Testis (tissue), 2 donors: ENCODE data around the gene COA6.

Experiments
- POLR2A ChIP-seq: fragments of 450-650 bp; IDR thresholded peaks from one replicate; pipeline ENCODE4 v1.6.1; 2017; ENCODE audit warnings: antibody characterized with exemption, mild to moderate bottlenecking, moderate library complexity
- TF ChIP-seq, protein P1 (sequence below), 3 experiments: fragments of 450-650 bp in 2 of 3; fragments of 200-600 bp in 1 of 3; sonication (generic) in 1 of 3; IDR thresholded peaks; one replicate each; pipeline ENCODE4 v1.5.1; 2016 to 2019; ENCODE audit warnings: antibody characterized with exemption in 3 of 3, mild to moderate bottlenecking in 2 of 3, moderate library complexity in 1 of 3

DNA sequence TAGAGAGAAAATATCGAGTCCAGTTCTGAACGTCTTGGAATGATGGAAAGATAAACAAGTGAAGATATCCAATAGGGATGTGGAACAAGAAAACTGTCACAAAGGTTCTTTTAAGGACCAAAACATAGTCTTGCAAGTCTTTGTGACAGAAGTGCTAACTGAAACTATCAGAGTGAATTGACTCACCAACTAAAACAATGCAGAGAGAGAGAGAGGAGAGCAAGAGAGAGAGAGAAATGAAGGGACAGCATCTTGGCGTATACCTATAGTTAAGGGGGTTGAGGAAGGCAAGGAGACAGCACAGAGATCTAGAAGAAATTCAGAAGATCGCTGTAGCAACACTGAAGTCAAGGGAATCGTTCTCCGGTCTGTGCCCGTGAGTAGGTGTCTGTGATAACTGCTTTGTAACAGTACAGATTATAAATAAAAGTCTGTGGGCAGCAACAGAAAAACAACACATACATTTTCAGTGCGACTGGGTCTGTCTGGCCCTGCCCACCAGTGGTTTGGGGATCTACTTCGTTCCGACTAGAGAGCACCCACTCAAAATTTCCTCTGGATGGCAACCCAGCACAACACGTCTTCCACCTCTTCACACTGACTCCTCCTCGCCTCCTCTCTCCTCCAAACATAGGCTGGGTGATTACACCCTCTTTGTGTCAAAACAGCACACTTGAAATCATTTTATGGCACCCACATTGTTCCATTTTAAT is 4.8 kb upstream of the COA6 start:
- TF ChIP-seq, protein P1, sequence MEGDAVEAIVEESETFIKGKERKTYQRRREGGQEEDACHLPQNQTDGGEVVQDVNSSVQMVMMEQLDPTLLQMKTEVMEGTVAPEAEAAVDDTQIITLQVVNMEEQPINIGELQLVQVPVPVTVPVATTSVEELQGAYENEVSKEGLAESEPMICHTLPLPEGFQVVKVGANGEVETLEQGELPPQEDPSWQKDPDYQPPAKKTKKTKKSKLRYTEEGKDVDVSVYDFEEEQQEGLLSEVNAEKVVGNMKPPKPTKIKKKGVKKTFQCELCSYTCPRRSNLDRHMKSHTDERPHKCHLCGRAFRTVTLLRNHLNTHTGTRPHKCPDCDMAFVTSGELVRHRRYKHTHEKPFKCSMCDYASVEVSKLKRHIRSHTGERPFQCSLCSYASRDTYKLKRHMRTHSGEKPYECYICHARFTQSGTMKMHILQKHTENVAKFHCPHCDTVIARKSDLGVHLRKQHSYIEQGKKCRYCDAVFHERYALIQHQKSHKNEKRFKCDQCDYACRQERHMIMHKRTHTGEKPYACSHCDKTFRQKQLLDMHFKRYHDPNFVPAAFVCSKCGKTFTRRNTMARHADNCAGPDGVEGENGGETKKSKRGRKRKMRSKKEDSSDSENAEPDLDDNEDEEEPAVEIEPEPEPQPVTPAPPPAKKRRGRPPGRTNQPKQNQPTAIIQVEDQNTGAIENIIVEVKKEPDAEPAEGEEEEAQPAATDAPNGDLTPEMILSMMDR (IDR thresholded peaks at IDR 0.05): no peak
- no peak for TF ChIP-seq POLR2A
